ENCODE measurements around the gene IFITM10. TPM values are rescaled to one million over a fixed set of nuclear protein-coding genes. Genes with fewer than 3 reads are reported as not detected.

IFITM10 gene
- total RNA-seq, 1 experiment from 2014 or later, result 0.59 TPM

GRCh38 chr11:1695548-1696108 is 54.8 kb downstream of the IFITM10 start:
- Histone ChIP-seq H2AK5ac (ENCODE audit: insufficient read length, low read length) (no peak overlapping the region), H2BK20ac (ENCODE audit: low read depth, low read length, poor library complexity, severe bottlenecking) (no peak overlapping the region), H3K27ac (ENCODE audit: insufficient read length, low read depth, low read length) (no peak overlapping the region), H3K9me3 (ENCODE audit: control insufficient read depth, low read depth, low read length) (no peaks in the 10 kb centered on the region), H3K4me2 (ENCODE audit: insufficient read depth, insufficient read length, low read length) (no peak overlapping the region), H3K4me1 (ENCODE audit: insufficient read depth, low read length) (no peaks in the 10 kb centered on the region), H2BK5ac (ENCODE audit: insufficient read length, low read length) (no peak overlapping the region), H2AFZ (ENCODE audit: low read length) (no peak overlapping the region), H4K20me1 (ENCODE audit: control insufficient read depth, insufficient read depth, insufficient read length) (no peaks in the 10 kb centered on the region), H3K14ac (ENCODE audit: insufficient read depth, low read length) (no peak overlapping the region), H3K56ac (ENCODE audit: insufficient read length, low read depth, low read length) (no peak overlapping the region), H4K8ac (replicated peaks; ENCODE audit: insufficient read length, low read depth, low read length) (no peak overlapping the region), H3K18ac (ENCODE audit: insufficient read length, low read depth, low read length) (no peak overlapping the region), H3K27me3 (ENCODE audit: insufficient read depth, low read length) (no peaks in the 10 kb centered on the region; the same call in 1 of the 2 replicates), H2BK15ac (ENCODE audit: low read depth, low read length) (no peak overlapping the region), H3K79me1 (ENCODE audit: insufficient read depth, low read depth, low read length, poor library complexity, severe bottlenecking) (no peaks in the 10 kb centered on the region), H2BK12ac (ENCODE audit: insufficient read length, low read depth, low read length) (no peak overlapping the region), H3K4ac (ENCODE audit: low read depth, low read length) (no peak overlapping the region), H3K23me2 (ENCODE audit: insufficient read length, low read depth, low read length, poor library complexity, severe bottlenecking) (no peaks in the 10 kb centered on the region), H3K79me2 (ENCODE audit: insufficient read depth, low read length) (no peaks in the 10 kb centered on the region), H3K9ac (ENCODE audit: extremely low read depth, insufficient read length, low read length) (no peak overlapping the region), H2BK120ac (ENCODE audit: low read depth, low read length, poor library complexity, severe bottlenecking) (no peak overlapping the region), H4K5ac (ENCODE audit: insufficient read length, low read depth, low read length) (no peak overlapping the region), H3T11ph (ENCODE audit: low read length) (no peak overlapping the region), H3K23ac (ENCODE audit: insufficient read length, low read depth, low read length) (no peak overlapping the region), H4K91ac (ENCODE audit: insufficient read length, low read depth, low read length) (no peak overlapping the region)
- H3K4me3 Mint-ChIP-seq, result no peak overlapping the region
- peaks cover 11 to 16% of the 10 kb centered on the region in 2 experiments for H3K4me1 Mint-ChIP-seq
- no peak overlapping the region for H3K27ac Mint-ChIP-seq
- H3K27me3 Mint-ChIP-seq (ENCODE audit: low read depth), result peaks cover 61% of the 10 kb centered on the region
- TF ChIP-seq CTCF (conservative IDR thresholded peaks at IDR 0.05), result no peak
- peaks cover 0 to 7% of the 10 kb centered on the region in 2 experiments; a peak in 3 of 5 replicates for H3K9me3 Mint-ChIP-seq
- no peaks in the 10 kb centered on the region for H3K36me3 Mint-ChIP-seq (ENCODE audit: insufficient read depth in 1 of 3, low read depth in 3 of 3)
- WGBS (ENCODE audit: extremely low coverage, insufficient read length, low lambda C conversion rate), result no CpG with 5 or more reads among the region's 3 CpGs
- DNase-seq, result no peak

All from H9 (cell line).